ENCODE results near the gene PYCARD. TPM values are rescaled to one million over a fixed set of nuclear protein-coding genes. Genes with fewer than 3 reads are reported as not detected.

The PYCARD gene
- total and polyA plus RNA-seq, 2 experiments from 2014 or later: 53.1 to 54.0 TPM

DNA sequence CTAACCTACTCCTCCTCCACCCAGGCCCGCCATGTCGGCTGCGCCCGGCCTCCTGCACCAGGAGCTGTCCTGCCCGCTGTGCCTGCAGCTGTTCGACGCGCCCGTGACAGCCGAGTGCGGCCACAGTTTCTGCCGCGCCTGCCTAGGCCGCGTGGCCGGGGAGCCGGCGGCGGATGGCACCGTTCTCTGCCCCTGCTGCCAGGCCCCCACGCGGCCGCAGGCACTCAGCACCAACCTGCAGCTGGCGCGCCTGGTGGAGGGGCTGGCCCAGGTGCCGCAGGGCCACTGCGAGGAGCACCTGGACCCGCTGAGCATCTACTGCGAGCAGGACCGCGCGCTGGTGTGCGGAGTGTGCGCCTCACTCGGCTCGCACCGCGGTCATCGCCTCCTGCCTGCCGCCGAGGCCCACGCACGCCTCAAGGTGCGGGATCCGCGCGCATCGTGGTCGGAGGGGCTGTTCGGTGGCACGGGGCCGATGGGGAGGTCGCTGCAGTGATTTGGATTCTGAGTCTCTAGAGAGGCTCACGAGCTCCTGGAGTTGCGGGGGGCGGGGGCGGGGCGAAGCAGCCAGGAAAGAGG, 12.2 kb upstream of the PYCARD start:
- peak overlapping the region; percentile 93 for H3K4me2 ChIP-seq
- no peak for TF ChIP-seq CTCF (conservative IDR thresholded peaks at IDR 0.05; ENCODE audit: low read depth in 2 of 2)
- TF ChIP-seq POLR2AphosphoS5 (IDR thresholded peaks at IDR 0.05; ENCODE audit: low read depth): peak; percentile 60; the same call in 1 of the 2 replicates
- TF ChIP-seq ZNF331 (CRISPR knock-in tag; IDR thresholded peaks at IDR 0.05; ENCODE audit: low read depth): no peak
- TF ChIP-seq STAT1 (IDR thresholded peaks at IDR 0.05; ENCODE audit: unreplicated experiment): no peak
- TF ChIP-seq NANOG (IDR thresholded peaks at IDR 0.05; ENCODE audit: borderline replicate concordance): no peak
- no peak overlapping the region for H3K27ac ChIP-seq (ENCODE audit: low read depth)
- H3K4me3 Mint-ChIP-seq: peak overlapping the region; percentile 75
- H3K9me3 Mint-ChIP-seq: no peaks in the 10 kb centered on the region; the same call in 2 of the 3 replicates
- ATAC-seq: peak; percentile 60
- H3K9me2 ChIP-seq (ENCODE audit: insufficient read depth): no peaks in the 10 kb centered on the region
- H4K20me1 ChIP-seq (replicated peaks; ENCODE audit: insufficient read depth): no peaks in the 10 kb centered on the region
- H2AFZ ChIP-seq: peak overlapping the region; percentile 86
- DNase-seq (ENCODE audit: low spot score): peak; percentile 61
- H3F3A ChIP-seq (replicated peaks; ENCODE audit: low read depth): no peaks in the 10 kb centered on the region
- peaks cover 15% of the 10 kb centered on the region for H3K4me1 ChIP-seq (ENCODE audit: insufficient read depth)
- peaks cover 45% of the 10 kb centered on the region for H3K27me3 Mint-ChIP-seq (ENCODE audit: insufficient read depth, low read depth, poor library complexity)
- H3K4me1 Mint-ChIP-seq: peaks cover 29% of the 10 kb centered on the region
- H3K36me3 Mint-ChIP-seq (ENCODE audit: low read depth): no peaks in the 10 kb centered on the region; the same call in 2 of the 3 replicates
- H3K36me3 ChIP-seq (ENCODE audit: insufficient read depth): no peaks in the 10 kb centered on the region
- no peaks in the 10 kb centered on the region for H3K79me2 ChIP-seq (replicated peaks; ENCODE audit: insufficient read depth)
- H3K27me3 ChIP-seq (ENCODE audit: insufficient read depth): peaks cover 45% of the 10 kb centered on the region
- H3K4me3 ChIP-seq: peak overlapping the region; percentile 77
- no peak overlapping the region for H3K27ac Mint-ChIP-seq

GRCh38 chr16:31213877-31214707, 11.5 kb upstream of the PYCARD start, which contains the start of gene TRIM72:
Gene TRIM72 (plus strand): TSS chr16:31214119. CDS start chr16:31214739, 620 bp downstream.
- DNase-seq (ENCODE audit: low spot score): no peak
- Histone ChIP-seq H3K27ac (ENCODE audit: low read depth) (no peak within 1 kb of the TSS), H3K9me2 (ENCODE audit: insufficient read depth) (no peaks in the 10 kb centered on the region), H2AFZ (peak within 1 kb of the TSS; percentile 86), H3K4me2 (peak within 1 kb of the TSS; percentile 93), H3K4me3 (peak within 1 kb of the TSS; percentile 77), H3K4me1 (ENCODE audit: insufficient read depth) (peaks cover 15% of the 10 kb centered on the region), H3K79me2 (replicated peaks; ENCODE audit: insufficient read depth) (no peaks in the 10 kb centered on the region), H3K27me3 (ENCODE audit: insufficient read depth) (peaks cover 45% of the 10 kb centered on the region), H3F3A (replicated peaks; ENCODE audit: low read depth) (no peaks in the 10 kb centered on the region), H3K36me3 (ENCODE audit: insufficient read depth) (no peaks in the 10 kb centered on the region), H4K20me1 (replicated peaks; ENCODE audit: insufficient read depth) (no peaks in the 10 kb centered on the region)
- TF ChIP-seq ZNF331 (CRISPR knock-in tag; IDR thresholded peaks at IDR 0.05; ENCODE audit: low read depth) (no peak), CREB1 (CRISPR knock-in tag; IDR thresholded peaks at IDR 0.05; ENCODE audit: low read depth) (no peak), NANOG (IDR thresholded peaks at IDR 0.05; ENCODE audit: borderline replicate concordance) (no peak), POLR2AphosphoS5 (IDR thresholded peaks at IDR 0.05; ENCODE audit: low read depth) (no peak)
- TF ChIP-seq, protein P1, sequence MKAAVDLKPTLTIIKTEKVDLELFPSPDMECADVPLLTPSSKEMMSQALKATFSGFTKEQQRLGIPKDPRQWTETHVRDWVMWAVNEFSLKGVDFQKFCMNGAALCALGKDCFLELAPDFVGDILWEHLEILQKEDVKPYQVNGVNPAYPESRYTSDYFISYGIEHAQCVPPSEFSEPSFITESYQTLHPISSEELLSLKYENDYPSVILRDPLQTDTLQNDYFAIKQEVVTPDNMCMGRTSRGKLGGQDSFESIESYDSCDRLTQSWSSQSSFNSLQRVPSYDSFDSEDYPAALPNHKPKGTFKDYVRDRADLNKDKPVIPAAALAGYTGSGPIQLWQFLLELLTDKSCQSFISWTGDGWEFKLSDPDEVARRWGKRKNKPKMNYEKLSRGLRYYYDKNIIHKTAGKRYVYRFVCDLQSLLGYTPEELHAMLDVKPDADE (IDR thresholded peaks at IDR 0.05): no peak
- ATAC-seq: peak; percentile 63
- no peaks in the 10 kb centered on the region; the same call in 2 of the 3 replicates for H3K9me3 Mint-ChIP-seq
- H3K4me3 Mint-ChIP-seq: peak within 1 kb of the TSS; percentile 75
- peaks cover 29% of the 10 kb centered on the region for H3K4me1 Mint-ChIP-seq
- H3K27ac Mint-ChIP-seq: no peak within 1 kb of the TSS
- H3K27me3 Mint-ChIP-seq (ENCODE audit: insufficient read depth, low read depth, poor library complexity): peaks cover 45% of the 10 kb centered on the region
- H3K36me3 Mint-ChIP-seq (ENCODE audit: low read depth): no peaks in the 10 kb centered on the region; the same call in 2 of the 3 replicates

Data from GM23338 (cell line).